ENCODE results near the gene LRRN4CL.
"Not testable (repeated sequence)": the region's sequence is repeated elsewhere in the genome, so short reads cannot be mapped to it uniquely, and the experiment has no call there.

The LRRN4CL gene

GRCh38 chr11:62675415-62675814, 13.9 kb downstream of the LRRN4CL start:
- H3K27ac ChIP-seq (ENCODE audit: low read depth, low read length); H3K4me3 ChIP-seq (ENCODE audit: low read depth, low read length); H3K9me3 ChIP-seq (ENCODE audit: control insufficient read depth, insufficient read depth, low read depth, low read length); H3K9ac ChIP-seq (ENCODE audit: low read length); H3K4me1 ChIP-seq (ENCODE audit: control insufficient read depth, insufficient read depth, low read length); H3K27me3 ChIP-seq (ENCODE audit: control insufficient read depth, insufficient read depth, low read length): not testable (repeated sequence)
- peaks cover 32% of the 10 kb centered on the region for H3K36me3 ChIP-seq (ENCODE audit: control insufficient read depth, insufficient read depth, low read length)

GRCh38 chr11:62673196-62673525, 16.2 kb downstream of the LRRN4CL start:
- Histone ChIP-seq H3K4me3 (ENCODE audit: low read depth, low read length) (peak overlapping the region; percentile 93; the same call in 1 of the 2 replicates), H3K9me3 (ENCODE audit: control insufficient read depth, insufficient read depth, low read depth, low read length) (no peaks in the 10 kb centered on the region), H3K27ac (ENCODE audit: low read depth, low read length) (no peak overlapping the region), H3K27me3 (ENCODE audit: control insufficient read depth, insufficient read depth, low read length) (no peaks in the 10 kb centered on the region), H3K9ac (ENCODE audit: low read length) (no peak overlapping the region), H3K4me1 (ENCODE audit: control insufficient read depth, insufficient read depth, low read length) (peaks cover 7% of the 10 kb centered on the region; the same call in 1 of the 2 replicates), H3K36me3 (ENCODE audit: control insufficient read depth, insufficient read depth, low read length) (peaks cover 32% of the 10 kb centered on the region)

GRCh38 chr11:62671608-62672389, 17.5 kb downstream of the LRRN4CL start, which contains the start of the genes LBHD1 and UQCC3:
TSS of gene LBHD1 (minus strand) at chr11:62672267. CDS start at chr11:62670031, 2,236 bp downstream.
TSS of gene UQCC3 (plus strand) at chr11:62671673. CDS start at chr11:62671746, 73 bp downstream.
- H3K4me3 ChIP-seq (ENCODE audit: low read depth, low read length), result peak within 1 kb of the TSS; percentile 93
- peak within 1 kb of the TSS; percentile 93 for H3K9ac ChIP-seq (ENCODE audit: low read length)
- no peaks in the 10 kb centered on the region for H3K9me3 ChIP-seq (ENCODE audit: control insufficient read depth, insufficient read depth, low read depth, low read length)
- peaks cover 9% of the 10 kb centered on the region for H3K4me1 ChIP-seq (ENCODE audit: control insufficient read depth, insufficient read depth, low read length)
- no peaks in the 10 kb centered on the region for H3K27me3 ChIP-seq (ENCODE audit: control insufficient read depth, insufficient read depth, low read length)
- peaks cover 30% of the 10 kb centered on the region for H3K36me3 ChIP-seq (ENCODE audit: control insufficient read depth, insufficient read depth, low read length)
- H3K27ac ChIP-seq (ENCODE audit: low read depth, low read length), result peak within 1 kb of the TSS; percentile 64

- H3K36me3 ChIP-seq (ENCODE audit: control insufficient read depth, insufficient read depth, low read length), result peaks cover 30% of the 10 kb centered on the region
- H3K9ac ChIP-seq (ENCODE audit: low read length), result peak overlapping the region; percentile 93
- H3K27me3 ChIP-seq (ENCODE audit: control insufficient read depth, insufficient read depth, low read length), result no peaks in the 10 kb centered on the region
- H3K4me1 ChIP-seq (ENCODE audit: control insufficient read depth, insufficient read depth, low read length), result peaks cover 15% of the 10 kb centered on the region
- no peaks in the 10 kb centered on the region for H3K9me3 ChIP-seq (ENCODE audit: control insufficient read depth, insufficient read depth, low read depth, low read length)
- H3K4me3 ChIP-seq (ENCODE audit: low read depth, low read length), result peak overlapping the region; percentile 93
- H3K27ac ChIP-seq (ENCODE audit: low read depth, low read length), result peak overlapping the region; percentile 64
Observed at GRCh38 chr11:62671236-62671607, 18.1 kb downstream of the LRRN4CL start.

GRCh38 chr11:62669420-62670161, 19.7 kb downstream of the LRRN4CL start:
- H3K4me3 ChIP-seq (ENCODE audit: low read depth, low read length), result no peak overlapping the region
- H3K9ac ChIP-seq (ENCODE audit: low read length), result no peak overlapping the region
- H3K4me1 ChIP-seq (ENCODE audit: control insufficient read depth, insufficient read depth, low read length), result peaks cover 16% of the 10 kb centered on the region
- H3K36me3 ChIP-seq (ENCODE audit: control insufficient read depth, insufficient read depth, low read length), result peaks cover 35% of the 10 kb centered on the region
- H3K9me3 ChIP-seq (ENCODE audit: control insufficient read depth, insufficient read depth, low read depth, low read length), result no peaks in the 10 kb centered on the region
- H3K27ac ChIP-seq (ENCODE audit: low read depth, low read length), result no peak overlapping the region
- no peaks in the 10 kb centered on the region for H3K27me3 ChIP-seq (ENCODE audit: control insufficient read depth, insufficient read depth, low read length)

GRCh38 chr11:62667460-62667859, 21.9 kb downstream of the LRRN4CL start:
- Histone ChIP-seq H3K4me1 (ENCODE audit: control insufficient read depth, insufficient read depth, low read length) (peaks cover 13% of the 10 kb centered on the region), H3K27ac (ENCODE audit: low read depth, low read length) (0 out of 2 replicates have a peak overlapping the region, but pooled peaks have one; percentile 81), H3K9me3 (ENCODE audit: control insufficient read depth, insufficient read depth, low read depth, low read length) (no peaks in the 10 kb centered on the region), H3K9ac (ENCODE audit: low read length) (peak overlapping the region; percentile 98), H3K36me3 (ENCODE audit: control insufficient read depth, insufficient read depth, low read length) (peaks cover 31% of the 10 kb centered on the region), H3K4me3 (ENCODE audit: low read depth, low read length) (peak overlapping the region; percentile 99), H3K27me3 (ENCODE audit: control insufficient read depth, insufficient read depth, low read length) (no peaks in the 10 kb centered on the region)

- peaks cover 13% of the 10 kb centered on the region for H3K4me1 ChIP-seq (ENCODE audit: control insufficient read depth, insufficient read depth, low read length)
- H3K36me3 ChIP-seq (ENCODE audit: control insufficient read depth, insufficient read depth, low read length), result peaks cover 38% of the 10 kb centered on the region
- peak overlapping the region; percentile 98 for H3K9ac ChIP-seq (ENCODE audit: low read length)
- peak overlapping the region; percentile 99 for H3K4me3 ChIP-seq (ENCODE audit: low read depth, low read length)
- no peaks in the 10 kb centered on the region for H3K27me3 ChIP-seq (ENCODE audit: control insufficient read depth, insufficient read depth, low read length)
- no peaks in the 10 kb centered on the region for H3K9me3 ChIP-seq (ENCODE audit: control insufficient read depth, insufficient read depth, low read depth, low read length)
- peak overlapping the region; percentile 81; the same call in 1 of the 2 replicates for H3K27ac ChIP-seq (ENCODE audit: low read depth, low read length)
Observed at GRCh38 chr11:62666259-62666926, 22.9 kb downstream of the LRRN4CL start.

- Histone ChIP-seq H3K4me1 (ENCODE audit: control insufficient read depth, insufficient read depth, low read length) (peaks cover 13% of the 10 kb centered on the region), H3K27ac (ENCODE audit: low read depth, low read length) (peak overlapping the region; percentile 81), H3K4me3 (ENCODE audit: low read depth, low read length) (peak overlapping the region; percentile 99), H3K9ac (ENCODE audit: low read length) (peak overlapping the region; percentile 98), H3K36me3 (ENCODE audit: control insufficient read depth, insufficient read depth, low read length) (peaks cover 38% of the 10 kb centered on the region), H3K9me3 (ENCODE audit: control insufficient read depth, insufficient read depth, low read depth, low read length) (no peaks in the 10 kb centered on the region), H3K27me3 (ENCODE audit: control insufficient read depth, insufficient read depth, low read length) (no peaks in the 10 kb centered on the region)
Observed at GRCh38 chr11:62665599-62666258, 23.6 kb downstream of the LRRN4CL start.

- H3K9ac ChIP-seq (ENCODE audit: low read length), result peak within 1 kb of the TSS; percentile 98
- H3K27ac ChIP-seq (ENCODE audit: low read depth, low read length), result peak within 1 kb of the TSS; percentile 81
- peaks cover 38% of the 10 kb centered on the region for H3K36me3 ChIP-seq (ENCODE audit: control insufficient read depth, insufficient read depth, low read length)
- no peaks in the 10 kb centered on the region for H3K9me3 ChIP-seq (ENCODE audit: control insufficient read depth, insufficient read depth, low read depth, low read length)
- H3K27me3 ChIP-seq (ENCODE audit: control insufficient read depth, insufficient read depth, low read length), result no peaks in the 10 kb centered on the region
- H3K4me3 ChIP-seq (ENCODE audit: low read depth, low read length), result peak within 1 kb of the TSS; percentile 99
- peaks cover 13% of the 10 kb centered on the region for H3K4me1 ChIP-seq (ENCODE audit: control insufficient read depth, insufficient read depth, low read length)
Observed at GRCh38 chr11:62665075-62665598, 24.2 kb downstream of the LRRN4CL start, which contains the start of the genes C11orf98 and CSKMT. TSS of gene C11orf98 (minus strand) at chr11:62665210. CDS start at chr11:62665169, 41 bp downstream. TSS of gene CSKMT (plus strand) at chr11:62665312. CDS start at chr11:62665880, 568 bp downstream.

- peaks cover 38% of the 10 kb centered on the region for H3K36me3 ChIP-seq (ENCODE audit: control insufficient read depth, insufficient read depth, low read length)
- H3K4me1 ChIP-seq (ENCODE audit: control insufficient read depth, insufficient read depth, low read length), result peaks cover 13% of the 10 kb centered on the region
- peak overlapping the region; percentile 81 for H3K27ac ChIP-seq (ENCODE audit: low read depth, low read length)
- no peaks in the 10 kb centered on the region for H3K27me3 ChIP-seq (ENCODE audit: control insufficient read depth, insufficient read depth, low read length)
- H3K9ac ChIP-seq (ENCODE audit: low read length), result peak overlapping the region; percentile 98
- H3K4me3 ChIP-seq (ENCODE audit: low read depth, low read length), result peak overlapping the region; percentile 99
- H3K9me3 ChIP-seq (ENCODE audit: control insufficient read depth, insufficient read depth, low read depth, low read length), result no peaks in the 10 kb centered on the region
Observed at GRCh38 chr11:62664405-62665074, 24.8 kb downstream of the LRRN4CL start.
